GM12874 (cell line): ENCODE results near the gene TFAP2B.

Experiments
- CTCF ChIP-seq: IDR thresholded peaks from 2 replicates; pipeline ENCODE4 v1.5.1; 2011; ENCODE audit warnings: low read depth, mild to moderate bottlenecking, control low read depth, low read length, moderate library complexity; ENCODE audit not compliant: insufficient read depth

The TFAP2B gene

GRCh38 chr6:50819466-50819903 lies 814 bp downstream of the TFAP2B start:
- TF ChIP-seq CTCF = no peak

- TF ChIP-seq CTCF = no peak
Observed at GRCh38 chr6:50819904-50820868, 1.5 kb downstream of the TFAP2B start.

GRCh38 chr6:50820869-50821264 lies 2.2 kb downstream of the TFAP2B start:
- TF ChIP-seq CTCF = no peak

- no peak for TF ChIP-seq CTCF
Observed at GRCh38 chr6:50821441-50822077, 2.9 kb downstream of the TFAP2B start.

GRCh38 chr6:50822078-50822476 lies 3.4 kb downstream of the TFAP2B start:
- TF ChIP-seq CTCF = no peak

GRCh38 chr6:50823094-50823920 lies 4.6 kb downstream of the TFAP2B start:
- no peak for TF ChIP-seq CTCF

- TF ChIP-seq CTCF = no peak
Observed at GRCh38 chr6:50824552-50824951, 5.9 kb downstream of the TFAP2B start.
